ENCODE data around the gene MAPK11.

Gene MAPK11

DNA sequence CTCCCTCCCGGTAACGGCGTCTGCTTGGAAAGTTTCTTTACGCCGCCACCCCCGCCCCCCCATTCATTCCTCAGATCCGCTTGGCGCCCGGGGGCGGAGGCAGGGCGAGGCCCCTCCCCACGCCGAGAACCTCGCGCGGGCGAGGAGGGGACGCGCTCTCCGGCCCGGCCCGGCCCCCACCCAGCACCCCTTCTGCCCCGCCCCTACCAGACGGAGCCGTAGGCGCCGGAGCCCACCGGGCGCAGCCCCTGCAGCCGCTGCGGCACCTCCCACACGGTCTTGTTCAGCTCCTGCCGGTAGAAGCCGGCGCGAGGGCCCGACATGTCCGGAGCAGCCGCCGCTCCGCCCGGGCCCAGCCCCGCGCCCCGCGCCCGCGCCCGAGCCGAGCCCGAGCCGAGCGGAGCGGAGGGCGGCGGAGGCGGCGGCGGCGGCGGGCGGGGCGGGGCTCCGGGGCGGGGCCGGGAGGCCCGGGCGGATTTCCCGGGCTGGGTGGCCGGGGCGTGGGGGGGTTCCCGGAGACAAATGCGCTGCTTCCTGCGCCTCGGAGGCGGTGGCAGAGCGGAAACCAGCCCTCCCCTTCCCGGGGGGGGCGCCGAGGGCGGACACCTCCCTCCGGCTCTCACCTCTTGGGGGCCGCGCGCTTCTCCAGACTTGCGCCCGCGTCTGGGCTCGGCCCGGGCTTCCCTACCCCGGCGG is at the start of gene MAPK11:
Gene MAPK11 (minus strand): TSS at position 411 of the 696 bp plus-strand sequence. CDS start 88 bp downstream, at position 323.
- DNase-seq (ENCODE audit: low read depth, low spot score), result no peak
- no peak within 1 kb of the TSS for H3K27ac ChIP-seq

GRCh38 chr22:50319503-50319951 is 49.3 kb upstream of the MAPK11 start:
- no peak overlapping the region for H3K27ac ChIP-seq
- no peak for DNase-seq (ENCODE audit: low read depth, low spot score)

GRCh38 chr22:50318698-50319411 is 48.7 kb upstream of the MAPK11 start:
- no peak overlapping the region for H3K27ac ChIP-seq
- no peak for DNase-seq (ENCODE audit: low read depth, low spot score)

GRCh38 chr22:50318356-50318697 is 48.1 kb upstream of the MAPK11 start:
- no peak for DNase-seq (ENCODE audit: low read depth, low spot score)
- H3K27ac ChIP-seq, result no peak overlapping the region

DNA sequence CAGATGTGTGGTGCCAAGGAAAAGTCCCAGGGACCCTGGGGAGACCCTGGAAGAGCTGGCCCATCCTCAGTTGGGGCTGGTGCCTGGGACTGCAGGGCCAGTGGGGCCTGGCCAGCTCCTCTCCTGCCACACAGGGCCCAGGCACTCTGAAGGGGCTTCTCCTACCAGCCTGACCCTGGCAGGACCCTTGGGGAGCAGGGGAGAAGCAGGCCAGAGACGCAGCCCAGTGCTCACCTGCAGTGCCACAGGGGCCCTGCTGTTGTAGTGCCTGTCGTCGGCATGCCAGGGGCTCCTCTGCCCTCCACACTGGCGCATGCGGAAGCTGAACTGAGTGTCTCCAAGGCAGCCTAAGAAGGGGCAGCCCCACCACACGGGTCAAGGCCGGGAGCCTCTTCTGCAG is 47.5 kb upstream of the MAPK11 start:
- H3K27ac ChIP-seq, result no peak overlapping the region
- DNase-seq (ENCODE audit: low read depth, low spot score), result no peak

DNA sequence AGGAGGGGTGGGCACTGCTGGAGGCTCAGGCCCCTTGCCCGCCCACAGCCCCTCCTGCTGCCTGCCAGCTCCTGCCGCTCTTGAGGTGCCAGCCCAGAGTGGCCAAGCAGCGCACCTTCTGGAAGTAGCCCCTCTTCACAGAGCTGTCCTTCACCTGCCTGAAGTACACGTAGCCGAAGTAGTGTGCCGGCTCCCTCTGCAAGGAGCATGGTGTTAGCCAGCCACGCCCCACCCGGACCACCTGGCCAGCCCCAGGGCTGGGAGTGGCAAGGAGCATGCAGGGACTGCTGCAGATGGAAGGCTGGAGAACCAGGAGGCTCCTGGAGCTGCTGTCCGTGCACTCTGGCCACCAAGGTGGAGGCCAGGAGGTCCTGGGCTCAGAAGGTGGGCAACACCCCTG is 47.0 kb upstream of the MAPK11 start:
- H3K27ac ChIP-seq, result no peak overlapping the region
- no peak for DNase-seq (ENCODE audit: low read depth, low spot score)

DNA sequence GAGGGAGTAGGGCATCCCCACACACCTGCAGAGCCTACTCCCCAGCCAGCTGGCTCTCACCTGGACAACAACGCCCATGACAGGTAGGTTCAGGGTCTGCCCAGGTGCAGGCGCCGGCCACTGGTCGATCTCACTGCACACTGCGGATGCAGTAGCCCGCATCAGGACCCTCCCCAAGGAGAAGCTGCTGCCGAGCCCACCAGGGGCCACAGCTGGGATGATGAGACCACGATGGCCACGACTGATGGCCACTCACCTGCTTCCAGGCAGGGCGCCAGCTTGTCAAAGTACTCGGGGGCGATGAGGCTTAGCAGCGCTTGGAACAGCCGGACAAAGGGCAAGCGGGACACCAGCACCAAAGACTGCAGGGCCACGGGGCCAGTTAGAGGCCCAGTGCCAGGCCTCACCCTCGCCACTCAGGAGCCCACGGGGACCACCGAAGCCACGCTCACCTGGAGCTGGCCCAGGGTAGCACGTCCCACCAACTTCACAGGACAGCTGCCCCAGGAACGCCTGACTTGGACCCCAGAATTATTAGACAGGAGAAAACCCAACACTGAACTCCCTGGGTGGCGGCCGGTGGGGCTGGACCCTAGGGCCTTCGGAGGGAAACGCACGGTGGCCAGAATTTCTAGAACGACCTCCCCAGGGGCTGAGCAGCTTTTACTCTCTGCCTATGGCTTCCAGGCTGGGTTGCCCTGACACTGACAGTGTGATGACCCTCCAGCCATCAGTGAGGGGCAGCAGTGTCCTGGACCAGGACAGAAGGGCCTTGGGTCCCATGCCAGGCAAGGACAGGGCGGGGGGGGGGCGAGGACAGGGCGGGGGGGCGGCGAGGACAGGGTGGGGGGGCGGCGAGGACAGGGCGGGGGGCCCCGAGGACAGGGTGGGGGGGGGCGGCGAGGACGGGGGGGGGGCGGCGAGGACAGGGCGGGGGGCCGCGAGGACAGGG is 46.2 kb upstream of the MAPK11 start:
- no peak for DNase-seq (ENCODE audit: low read depth, low spot score)
- no peak overlapping the region for H3K27ac ChIP-seq

- H3K27ac ChIP-seq, result no peak overlapping the region
These were observed 45.3 kb upstream of the MAPK11 start for GRCh38 chr22:50315289-50316113.

DNA sequence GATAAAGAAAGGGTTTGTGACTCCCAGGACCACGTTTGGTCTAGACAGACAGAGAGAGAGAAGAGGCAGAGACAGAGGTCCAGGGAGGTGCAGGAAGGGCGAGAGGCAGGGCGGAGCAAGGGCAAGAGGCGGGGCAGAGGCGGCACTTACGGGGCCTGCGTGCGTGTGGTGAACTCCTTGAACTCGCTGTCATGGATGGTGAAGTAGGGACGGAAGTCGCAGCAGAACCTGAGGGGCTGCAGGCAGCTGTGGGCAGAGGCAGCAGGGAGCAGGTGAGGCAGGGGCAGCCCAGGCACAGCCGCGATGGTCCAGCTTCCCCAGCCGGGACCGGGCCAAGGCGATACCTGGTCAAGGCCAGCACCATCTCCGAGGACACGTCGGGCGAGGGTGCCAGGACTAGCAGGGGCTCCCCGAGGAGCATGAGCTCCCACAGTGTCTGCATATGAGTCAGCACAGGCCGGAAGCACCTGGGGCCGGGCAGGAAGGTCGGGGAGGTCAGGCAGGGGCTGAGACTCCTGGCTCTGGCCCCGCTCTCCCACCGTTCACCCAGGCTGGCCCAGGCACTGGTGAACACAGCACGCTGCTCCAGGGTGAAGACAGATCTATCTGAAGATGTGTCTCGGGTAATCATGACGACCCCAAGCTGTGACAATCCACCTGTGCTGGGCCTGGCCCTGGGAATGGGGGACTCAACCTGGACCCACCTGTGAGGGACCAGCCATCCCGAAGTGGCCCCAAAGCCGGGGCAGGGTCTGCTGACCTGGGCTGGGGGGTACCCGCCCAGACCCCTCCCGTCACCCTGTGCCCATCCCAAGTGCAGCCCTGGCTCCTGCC is 44.5 kb upstream of the MAPK11 start:
- no peak overlapping the region for H3K27ac ChIP-seq
- DNase-seq (ENCODE audit: low read depth, low spot score), result no peak

More at GRCh38 chr22:50315289-50316113, 45.3 kb upstream of the MAPK11 start:
- no peak for DNase-seq (ENCODE audit: low read depth, low spot score)

DNA sequence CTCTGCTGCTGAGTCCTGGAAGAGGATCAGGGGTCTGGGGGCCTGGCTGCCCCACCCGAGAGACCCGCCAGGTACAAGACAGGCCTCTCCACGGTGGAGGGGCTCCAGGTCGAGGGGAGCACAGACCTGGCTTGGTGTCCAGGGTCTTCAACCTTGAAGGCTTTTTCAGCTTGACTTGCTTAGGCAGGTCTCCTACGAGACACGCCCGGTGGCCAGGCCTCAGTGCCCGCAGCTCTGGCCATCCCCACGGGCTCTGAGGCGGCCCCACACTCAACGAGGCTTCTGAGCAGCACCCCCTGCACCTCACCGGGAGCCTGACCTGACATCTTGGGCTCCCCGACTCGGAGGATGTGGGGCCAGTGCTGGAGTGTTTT is 43.9 kb upstream of the MAPK11 start:
- no peak for DNase-seq (ENCODE audit: low read depth, low spot score)
- H3K27ac ChIP-seq, result no peak overlapping the region

DNA sequence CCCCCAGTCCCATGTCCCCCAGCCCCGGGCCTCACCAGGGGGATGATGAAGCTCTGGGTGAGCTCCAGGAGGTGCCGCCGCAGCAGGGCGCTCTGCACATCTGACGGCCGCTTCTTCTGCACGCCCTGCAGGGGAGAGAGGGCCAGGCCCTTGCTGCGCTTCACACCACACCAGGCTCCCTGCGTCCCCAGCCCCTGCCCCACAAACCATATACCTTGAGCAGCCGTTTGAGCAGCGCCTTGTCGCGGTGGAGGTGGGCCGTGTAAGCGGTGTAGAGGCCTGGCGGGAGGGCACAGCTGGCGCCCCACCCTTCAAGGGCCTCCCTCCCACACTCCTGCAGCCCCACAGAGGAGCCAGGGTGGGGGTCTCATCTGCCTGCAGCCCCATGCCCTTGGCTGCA is 43.4 kb upstream of the MAPK11 start:
- H3K27ac ChIP-seq, result no peak overlapping the region
- no peak for DNase-seq (ENCODE audit: low read depth, low spot score)

DNA sequence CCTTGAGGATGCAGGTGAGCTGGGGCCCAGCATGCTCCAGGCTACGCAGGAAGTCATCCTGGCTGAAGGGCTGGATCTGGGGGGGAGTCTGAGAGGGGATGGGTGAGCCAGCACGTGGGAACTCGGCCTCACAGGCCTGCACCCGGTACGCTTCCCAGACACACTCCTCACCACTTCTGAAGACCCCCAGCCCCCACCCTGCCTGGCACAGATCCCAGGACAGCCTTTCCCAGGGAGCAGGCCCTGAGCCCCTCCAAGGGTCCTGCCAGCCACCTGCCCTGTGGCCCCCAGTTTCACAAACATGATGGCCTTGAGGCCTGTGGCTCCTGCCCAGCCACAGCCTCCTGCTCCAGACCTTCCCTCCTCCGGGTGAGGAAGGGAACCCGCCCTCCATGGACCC is 42.8 kb upstream of the MAPK11 start:
- DNase-seq (ENCODE audit: low read depth, low spot score), result no peak

DNA sequence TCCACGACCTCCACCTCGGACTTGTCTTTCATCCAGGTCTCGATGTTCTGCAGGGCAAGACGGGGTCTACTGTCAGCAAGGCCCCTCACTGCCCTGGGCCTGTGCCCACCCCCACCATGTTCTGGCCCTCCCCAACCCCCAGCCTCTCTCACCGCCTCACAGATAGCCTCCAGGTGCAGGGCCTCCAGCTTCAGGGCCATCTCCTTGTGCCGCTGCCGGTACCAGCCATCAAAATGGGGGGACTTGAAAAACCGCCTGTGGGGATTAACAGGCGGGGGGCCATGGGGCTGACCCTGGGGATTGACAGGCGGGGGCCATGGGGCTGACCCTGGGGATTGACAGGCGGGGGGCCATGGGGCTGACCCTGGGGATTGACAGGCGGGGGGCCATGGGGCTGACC is 42.2 kb upstream of the MAPK11 start:
- H3K27ac ChIP-seq, result no peak overlapping the region
- no peak for DNase-seq (ENCODE audit: low read depth, low spot score)

More for the DNA sequence above, 42.8 kb upstream of the MAPK11 start:
- no peak overlapping the region for H3K27ac ChIP-seq

- no peak for DNase-seq (ENCODE audit: low read depth, low spot score)
- no peak overlapping the region for H3K27ac ChIP-seq
These were observed 41.6 kb upstream of the MAPK11 start for GRCh38 chr22:50311606-50312351.

DNA sequence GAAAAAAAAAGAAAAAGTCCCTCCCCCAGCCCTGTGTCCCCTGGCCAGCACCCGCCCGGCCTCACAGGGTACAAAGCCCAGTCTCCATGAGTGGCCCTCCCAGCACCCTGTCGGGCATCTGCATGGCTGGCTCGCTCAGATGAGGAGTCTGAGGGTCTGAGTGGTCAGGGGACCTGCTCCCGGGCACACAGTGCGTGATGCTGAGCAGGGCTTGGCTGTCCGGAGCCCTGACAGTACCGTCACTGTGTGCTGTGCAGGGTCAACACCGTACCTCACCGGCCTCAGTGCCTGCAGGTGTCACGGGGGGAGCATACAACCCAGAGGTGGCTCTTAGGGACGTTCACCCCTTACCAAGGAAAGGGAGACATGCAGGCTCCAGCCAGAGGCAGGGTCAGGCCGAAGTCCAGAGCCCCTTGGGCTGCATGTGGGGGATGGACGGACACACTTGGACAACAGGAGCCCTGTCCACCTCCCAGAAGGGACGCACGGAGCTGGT is 40.8 kb upstream of the MAPK11 start:
- H3K27ac ChIP-seq, result no peak overlapping the region
- no peak for DNase-seq (ENCODE audit: low read depth, low spot score)

GRCh38 chr22:50310031-50310722 is 40.0 kb upstream of the MAPK11 start:
- DNase-seq (ENCODE audit: low read depth, low spot score), result no peak
- no peak overlapping the region for H3K27ac ChIP-seq

GRCh38 chr22:50309601-50309991 is 39.4 kb upstream of the MAPK11 start:
- no peak overlapping the region for H3K27ac ChIP-seq
- no peak for DNase-seq (ENCODE audit: low read depth, low spot score)
